ENCODE results near the gene POLR1H. TPM values are rescaled to one million over a fixed set of nuclear protein-coding genes. Genes with fewer than 3 reads are reported as not detected.

The POLR1H gene
- total RNA-seq, 3 donors from 2014 or later: 14.2 to 39.7 (median 24.1) TPM

GRCh38 chr6:30047220-30047619 lies 13.8 kb upstream of the POLR1H start:
- no peaks in the 10 kb centered on the region for H3K36me3 ChIP-seq
- DNase-seq (ENCODE audit: low spot score in 2 of 2): no peak
- H3K27ac ChIP-seq: no peak overlapping the region
- no peaks in the 10 kb centered on the region for H3K27me3 ChIP-seq
- no peak overlapping the region for H3K4me3 ChIP-seq
- H3K9me3 ChIP-seq: no peaks in the 10 kb centered on the region
- no peaks in the 10 kb centered on the region for H3K4me1 ChIP-seq
- TF ChIP-seq POLR2A (IDR thresholded peaks at IDR 0.05): no peak
- TF ChIP-seq, protein P1, sequence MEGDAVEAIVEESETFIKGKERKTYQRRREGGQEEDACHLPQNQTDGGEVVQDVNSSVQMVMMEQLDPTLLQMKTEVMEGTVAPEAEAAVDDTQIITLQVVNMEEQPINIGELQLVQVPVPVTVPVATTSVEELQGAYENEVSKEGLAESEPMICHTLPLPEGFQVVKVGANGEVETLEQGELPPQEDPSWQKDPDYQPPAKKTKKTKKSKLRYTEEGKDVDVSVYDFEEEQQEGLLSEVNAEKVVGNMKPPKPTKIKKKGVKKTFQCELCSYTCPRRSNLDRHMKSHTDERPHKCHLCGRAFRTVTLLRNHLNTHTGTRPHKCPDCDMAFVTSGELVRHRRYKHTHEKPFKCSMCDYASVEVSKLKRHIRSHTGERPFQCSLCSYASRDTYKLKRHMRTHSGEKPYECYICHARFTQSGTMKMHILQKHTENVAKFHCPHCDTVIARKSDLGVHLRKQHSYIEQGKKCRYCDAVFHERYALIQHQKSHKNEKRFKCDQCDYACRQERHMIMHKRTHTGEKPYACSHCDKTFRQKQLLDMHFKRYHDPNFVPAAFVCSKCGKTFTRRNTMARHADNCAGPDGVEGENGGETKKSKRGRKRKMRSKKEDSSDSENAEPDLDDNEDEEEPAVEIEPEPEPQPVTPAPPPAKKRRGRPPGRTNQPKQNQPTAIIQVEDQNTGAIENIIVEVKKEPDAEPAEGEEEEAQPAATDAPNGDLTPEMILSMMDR (IDR thresholded peaks at IDR 0.05): no peak
- no peak for TF ChIP-seq POLR2AphosphoS5 (IDR thresholded peaks at IDR 0.05)
- intact Hi-C loops (cut with DNase I; ENCODE audit: low total_unique reads): no loop called here

- no peaks in the 10 kb centered on the region for H3K27me3 ChIP-seq
- H3K4me3 ChIP-seq: no peak overlapping the region
- intact Hi-C loops (cut with DNase I; ENCODE audit: low total_unique reads): no loop called here
- H3K36me3 ChIP-seq: no peaks in the 10 kb centered on the region
- no peaks in the 10 kb centered on the region for H3K9me3 ChIP-seq
- no peaks in the 10 kb centered on the region for H3K4me1 ChIP-seq
- no peak overlapping the region for H3K27ac ChIP-seq
- no peak for DNase-seq (ENCODE audit: low spot score in 2 of 2)
- TF ChIP-seq POLR2A (IDR thresholded peaks at IDR 0.05) (no peak), POLR2AphosphoS5 (IDR thresholded peaks at IDR 0.05) (no peak)
- TF ChIP-seq, protein P1 (IDR thresholded peaks at IDR 0.05): no peak
These were observed 7.4 kb upstream of the POLR1H start for GRCh38 chr6:30053682-30054081.

DNA sequence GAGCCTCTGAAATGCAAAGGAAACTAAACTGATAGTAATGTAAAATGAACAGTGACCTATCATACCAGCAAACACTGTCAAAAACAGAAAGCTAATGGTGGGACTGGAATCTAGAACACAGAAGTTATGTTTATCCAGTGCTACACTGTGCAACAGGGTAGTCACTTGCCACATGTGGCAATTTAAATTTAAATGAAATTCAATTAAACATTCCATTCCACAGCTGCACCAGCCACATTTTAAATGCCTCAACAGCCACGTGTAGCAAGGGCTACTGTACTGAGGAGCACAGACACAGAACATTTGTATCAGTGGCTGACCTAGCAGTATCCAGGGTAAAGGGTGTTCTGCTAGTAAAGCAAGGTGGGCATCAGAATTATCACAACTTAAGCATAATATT lies 5.6 kb upstream of the POLR1H start:
- H3K36me3 ChIP-seq: no peaks in the 10 kb centered on the region

DNA sequence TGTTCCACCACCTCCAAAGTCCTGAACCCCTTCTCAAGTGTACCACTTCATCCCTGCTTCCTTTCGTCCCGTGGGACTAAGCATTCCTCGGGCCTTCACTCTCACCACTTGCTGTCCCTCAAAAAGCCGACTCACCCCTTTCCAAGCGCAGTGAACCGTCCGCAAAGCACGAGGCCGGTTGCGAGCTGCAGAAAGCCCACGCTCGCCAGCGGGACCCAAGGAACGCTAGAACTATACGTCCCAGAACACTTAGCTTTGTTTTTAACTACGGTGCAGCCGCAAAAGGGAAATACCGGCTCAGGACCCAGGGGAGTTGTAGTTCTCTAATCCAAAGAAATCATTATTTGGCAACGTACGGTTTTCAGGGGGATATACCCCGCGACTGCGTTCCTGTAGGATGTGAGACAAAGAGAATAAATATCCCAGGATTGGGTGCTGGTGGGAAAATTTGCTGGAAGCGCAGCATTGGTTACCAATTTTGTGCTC lies 416 bp upstream of the POLR1H start:
- no peaks in the 10 kb centered on the region for H3K27me3 ChIP-seq
- TF ChIP-seq POLR2AphosphoS5 (IDR thresholded peaks at IDR 0.05): no peak
- TF ChIP-seq, protein P1 (IDR thresholded peaks at IDR 0.05): no peak
- DNase-seq (ENCODE audit: low spot score in 2 of 2): no peak
- peak overlapping the region; percentile 69 to 78 (median 73) for H3K4me3 ChIP-seq
- no peaks in the 10 kb centered on the region for H3K36me3 ChIP-seq
- peaks cover 0 to 7% of the 10 kb centered on the region in 2 donors for H3K4me1 ChIP-seq
- H3K27ac ChIP-seq: peak overlapping the region; percentile 90 to 94
- no peaks in the 10 kb centered on the region for H3K9me3 ChIP-seq
- intact Hi-C loops (cut with DNase I; ENCODE audit: low total_unique reads): no loop called here

More for the DNA sequence above, 5.6 kb upstream of the POLR1H start:
- intact Hi-C loops (cut with DNase I; ENCODE audit: low total_unique reads): no loop called here
- no peak overlapping the region for H3K27ac ChIP-seq
- H3K4me1 ChIP-seq: peaks cover 0 to 7% of the 10 kb centered on the region in 2 donors
- DNase-seq (ENCODE audit: low spot score in 2 of 2): no peak
- H3K9me3 ChIP-seq: no peaks in the 10 kb centered on the region
- H3K27me3 ChIP-seq: no peaks in the 10 kb centered on the region
- H3K4me3 ChIP-seq: no peak overlapping the region
- TF ChIP-seq POLR2A (IDR thresholded peaks at IDR 0.05) (no peak), POLR2AphosphoS5 (IDR thresholded peaks at IDR 0.05) (no peak)
- TF ChIP-seq, protein P1 (IDR thresholded peaks at IDR 0.05): no peak

- peak overlapping the region; percentile 69 to 78 (median 73) for H3K4me3 ChIP-seq
- peak in 1 of 2 donors; percentile 26 for DNase-seq (ENCODE audit: low spot score in 2 of 2)
- H3K36me3 ChIP-seq: no peaks in the 10 kb centered on the region
- TF ChIP-seq POLR2AphosphoS5 (IDR thresholded peaks at IDR 0.05): no peak
- TF ChIP-seq POLR2A (IDR thresholded peaks at IDR 0.05): no peak
- TF ChIP-seq, protein P1 (IDR thresholded peaks at IDR 0.05): no peak
- no peaks in the 10 kb centered on the region for H3K9me3 ChIP-seq
- peaks cover 0 to 7% of the 10 kb centered on the region in 2 donors for H3K4me1 ChIP-seq
- peak overlapping the region; percentile 90 to 94 for H3K27ac ChIP-seq
- intact Hi-C loops (cut with DNase I; ENCODE audit: low total_unique reads): no loop called here
- no peaks in the 10 kb centered on the region for H3K27me3 ChIP-seq
These were observed 893 bp downstream of the POLR1H start for GRCh38 chr6:30061858-30062458.
